NCI-H2081 treated with DMSO at 0.1 percent for 48 hours (cell line): ENCODE data around the gene CTR9.
A peak's percentile ranks its signal among the peaks of the same experiment; 100 is the strongest.

ENCODE experiments used
- DNase-seq: peaks from one replicate; lab custom pipeline; 2025; lab: John Stamatoyannopoulos, UW

CTR9 gene

GRCh38 chr11:10750838-10751580, at the start of gene CTR9:
TSS of gene CTR9 (plus strand) at chr11:10751246. CDS start at chr11:10751413, 167 bp downstream.
- peak; percentile 94 for DNase-seq

GRCh38 chr11:10701982-10702381, 49.1 kb upstream of the CTR9 start:
- no peak for DNase-seq

GRCh38 chr11:10708131-10708530, 42.9 kb upstream of the CTR9 start:
- no peak for DNase-seq

GRCh38 chr11:10709299-10710086, 41.6 kb upstream of the CTR9 start:
- DNase-seq, result no peak

- DNase-seq, result no peak
These were observed 35.5 kb upstream of the CTR9 start for GRCh38 chr11:10715571-10715970.

- DNase-seq, result no peak
These were observed 34.9 kb upstream of the CTR9 start for GRCh38 chr11:10716122-10716521.

- DNase-seq, result no peak
These were observed 34.3 kb upstream of the CTR9 start for GRCh38 chr11:10716543-10717259.

GRCh38 chr11:10719616-10720015, 31.4 kb upstream of the CTR9 start:
- no peak for DNase-seq

GRCh38 chr11:10720881-10721376, 30.1 kb upstream of the CTR9 start:
- DNase-seq, result no peak

GRCh38 chr11:10722307-10722706, 28.7 kb upstream of the CTR9 start:
- no peak for DNase-seq

GRCh38 chr11:10725114-10725906, 25.7 kb upstream of the CTR9 start:
- DNase-seq, result no peak

- no peak for DNase-seq
These were observed 25.2 kb upstream of the CTR9 start for GRCh38 chr11:10725907-10726253.

GRCh38 chr11:10727146-10727851, 23.7 kb upstream of the CTR9 start:
- no peak for DNase-seq

GRCh38 chr11:10728154-10728553, 22.9 kb upstream of the CTR9 start:
- DNase-seq, result no peak

- DNase-seq, result no peak
These were observed 22.1 kb upstream of the CTR9 start for GRCh38 chr11:10728789-10729472.

GRCh38 chr11:10730151-10730550, 20.9 kb upstream of the CTR9 start:
- DNase-seq, result no peak

GRCh38 chr11:10731064-10731680, 19.9 kb upstream of the CTR9 start:
- DNase-seq, result no peak

GRCh38 chr11:10735481-10736475, 15.3 kb upstream of the CTR9 start:
- peak; percentile 56 for DNase-seq
